GM19025 (cell line): Measurements from ENCODE around the gene LRRC31.

ENCODE experiments used
- ATAC-seq: cut with Tn5 transposase; IDR thresholded peaks from one replicate; pipeline ENCODE4 v1.9.1; 2021; ENCODE audit warnings: mild to moderate bottlenecking, low read depth, moderate library complexity; ENCODE audit not compliant: unreplicated experiment

LRRC31 gene

DNA sequence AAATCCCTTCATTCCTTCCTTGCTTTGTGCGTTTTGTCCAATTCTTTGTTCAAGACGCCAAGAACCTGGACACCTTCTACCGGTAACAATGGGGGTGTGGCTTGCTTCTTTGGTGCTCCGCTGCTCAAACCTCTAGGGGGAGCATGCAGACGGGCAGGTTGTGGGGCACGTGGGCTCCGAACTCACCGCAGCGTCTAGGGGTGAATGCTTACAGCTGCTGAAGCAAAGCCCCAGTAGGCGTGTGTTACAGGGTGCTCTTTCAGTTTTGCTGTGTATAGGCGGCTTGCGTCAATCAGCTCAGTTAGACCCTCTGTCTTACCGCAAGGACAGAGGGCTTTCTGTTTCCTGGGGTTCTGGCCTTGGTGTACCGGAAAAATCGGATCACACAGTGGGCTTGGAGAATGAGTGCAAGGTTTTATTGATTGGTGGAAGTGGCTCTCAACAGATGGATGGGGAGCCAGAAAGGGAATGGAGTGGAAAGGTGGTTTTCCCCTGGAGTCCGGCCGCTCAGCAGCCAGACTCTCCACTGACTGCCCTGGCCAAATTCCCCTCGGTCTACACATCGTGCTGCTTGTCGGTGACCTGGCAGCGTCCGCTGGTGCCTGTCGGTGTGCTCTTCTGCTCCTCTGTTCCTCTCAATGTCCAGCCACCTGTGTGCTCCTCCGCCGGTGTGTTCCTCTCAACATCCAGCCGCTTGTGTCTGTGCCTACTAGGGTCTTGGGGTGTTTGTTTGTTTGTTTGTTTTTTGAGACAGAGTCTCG lies 55.8 kb downstream of the LRRC31 start:
- peak; percentile 83 for ATAC-seq

DNA sequence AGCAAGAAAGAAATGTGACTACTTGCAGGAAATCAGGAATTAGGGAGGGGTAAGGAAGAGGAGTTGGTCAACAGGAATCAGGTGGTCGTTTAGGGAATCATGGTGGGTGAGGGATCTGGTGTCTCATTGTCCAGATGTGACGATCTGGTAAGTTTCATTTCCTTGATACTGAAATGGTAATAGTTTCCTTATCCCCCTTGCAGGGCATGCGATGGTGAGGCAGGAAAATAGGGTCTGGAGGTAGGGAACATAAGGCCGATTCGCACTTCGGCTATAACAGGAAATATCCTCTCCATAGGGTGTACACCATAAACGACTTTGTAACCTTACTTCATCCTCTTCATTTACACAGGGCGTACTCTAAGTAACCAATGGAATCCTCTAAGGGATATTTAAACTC lies 56.5 kb downstream of the LRRC31 start:
- no peak for ATAC-seq

DNA sequence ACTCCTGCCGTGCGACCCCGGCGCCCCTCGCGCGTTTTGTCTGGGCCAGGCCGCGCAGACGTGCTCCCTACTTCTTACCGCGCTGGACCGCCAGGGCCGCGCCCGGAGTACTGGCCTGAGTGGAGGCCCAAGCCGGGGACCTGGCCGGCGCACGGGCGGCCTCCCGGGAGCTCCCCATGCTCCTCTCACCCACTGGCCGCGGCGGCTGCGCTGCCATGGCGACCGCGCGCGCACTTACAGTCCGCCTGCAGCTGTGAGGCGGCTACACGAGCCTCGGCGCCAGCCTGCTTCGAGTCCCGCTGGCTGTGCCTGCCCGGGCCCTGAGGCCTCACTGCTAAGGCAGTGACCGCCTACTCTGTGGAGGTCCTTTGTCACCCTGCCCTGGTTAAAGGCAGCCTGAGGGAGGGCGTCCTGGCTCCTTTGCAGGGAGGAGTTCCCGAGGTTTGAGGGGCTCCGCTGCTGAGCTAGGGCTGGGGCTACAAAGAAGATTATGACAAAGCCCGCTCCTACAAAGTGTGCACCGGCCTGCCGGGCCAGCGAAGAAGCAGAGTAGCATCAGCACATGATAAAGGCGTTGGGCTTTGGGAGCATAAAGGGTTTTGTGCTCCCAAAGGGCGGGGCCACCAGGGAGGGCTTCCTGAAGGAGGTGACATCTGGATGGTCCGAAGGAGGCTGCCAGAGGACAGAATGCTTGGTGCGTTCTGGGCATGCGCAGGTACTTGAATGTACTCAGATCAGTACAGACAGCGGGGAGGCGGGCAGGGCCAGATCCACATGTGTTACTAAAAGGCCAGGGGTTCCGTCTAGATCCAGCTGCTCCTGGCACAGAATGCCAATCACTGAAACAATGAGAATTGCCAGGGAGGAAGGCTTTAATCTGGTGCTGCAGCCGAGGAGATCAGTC lies 57.2 kb downstream of the LRRC31 start, which contains the start of the genes LRRC34 and LRRIQ4:
Gene LRRC34, minus strand, starts transcription at position 573 of the 904 bp plus-strand sequence. Its CDS starts 356 bp downstream, at position 217.
Gene LRRIQ4, plus strand, starts transcription at position 539 of the 904 bp plus-strand sequence. CDS start 9,052 bp downstream, outside the sequence.
- peak; percentile 52 for ATAC-seq

- peak; percentile 5 for ATAC-seq
Measured at GRCh38 chr3:169811631-169812331, 58.0 kb downstream of the LRRC31 start.

DNA sequence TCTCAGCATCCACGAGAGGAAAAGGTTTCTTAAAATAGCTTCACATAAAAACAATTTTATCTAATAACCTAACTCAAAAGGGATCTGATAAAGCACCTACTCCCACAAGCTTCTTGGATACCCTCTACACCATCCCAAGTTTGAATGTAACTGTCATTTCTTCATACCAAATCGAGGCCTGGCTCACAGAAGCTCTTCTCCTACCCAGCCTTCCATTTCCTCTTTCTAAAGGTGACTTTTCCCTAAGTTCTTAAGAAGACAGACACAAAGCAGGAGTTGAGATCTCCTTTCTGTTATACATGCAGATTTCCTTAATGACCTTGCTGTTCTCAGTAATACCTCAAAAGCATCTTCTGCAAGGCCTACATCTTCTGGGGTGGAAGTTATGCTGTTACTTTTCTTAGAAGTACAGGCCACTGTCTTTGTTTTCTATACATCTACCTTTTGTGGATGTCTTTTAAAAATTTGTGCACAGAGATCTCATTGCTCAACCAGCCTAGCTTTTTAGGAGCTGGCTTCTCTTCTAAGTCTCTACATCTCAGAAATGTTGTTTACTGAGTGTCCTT lies 60.4 kb downstream of the LRRC31 start:
- ATAC-seq, result no peak

DNA sequence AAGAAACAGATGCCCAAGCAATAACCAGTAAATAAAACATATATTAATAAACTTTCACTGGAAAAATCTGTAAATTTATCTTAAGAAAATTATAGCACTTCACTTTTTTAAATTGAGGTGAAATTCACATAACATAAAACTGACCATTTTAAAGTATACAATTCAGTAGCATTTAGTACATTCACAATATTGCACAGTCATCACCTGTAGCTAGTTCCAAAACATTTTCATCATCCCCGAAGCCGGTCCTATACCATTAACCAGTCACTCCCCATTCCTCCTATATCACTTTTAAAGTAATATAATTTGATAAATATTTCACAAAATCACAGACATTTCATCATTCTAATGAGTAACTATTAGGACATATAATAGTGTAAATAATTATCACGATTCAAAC lies 65.1 kb downstream of the LRRC31 start:
- no peak for ATAC-seq

GRCh38 chr3:169792359-169792758 lies 77.4 kb downstream of the LRRC31 start:
- ATAC-seq, result no peak

GRCh38 chr3:169790687-169791429 lies 78.9 kb downstream of the LRRC31 start:
- no peak for ATAC-seq

DNA sequence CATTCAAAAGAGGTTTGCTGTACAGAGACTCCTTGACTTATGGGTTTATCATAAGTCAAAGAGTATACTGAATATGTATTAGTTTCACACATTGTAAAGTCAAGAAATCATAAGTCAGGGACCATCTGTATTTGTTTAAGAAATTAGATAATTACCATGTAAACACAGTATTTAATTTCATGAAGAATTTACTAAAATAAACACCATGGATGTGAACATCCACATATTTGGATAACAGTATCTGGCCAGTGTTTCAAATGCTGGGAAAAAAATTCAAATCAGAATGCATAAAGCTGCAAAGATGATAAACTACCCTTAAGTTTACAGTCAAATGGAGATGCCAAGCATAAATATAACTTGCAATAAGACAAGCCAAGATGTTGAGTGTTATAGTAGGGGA lies 79.5 kb downstream of the LRRC31 start:
- no peak for ATAC-seq
